Measurements from ENCODE around the gene TPCN1.

TPCN1 gene

GRCh38 chr12:113242026-113242418 is 20.8 kb downstream of the TPCN1 start:
- DNase-seq (ENCODE audit: low read depth): no peak

- no peak for DNase-seq (ENCODE audit: low read depth)
These were observed 21.3 kb downstream of the TPCN1 start for GRCh38 chr12:113242560-113242959.

- DNase-seq (ENCODE audit: low read depth): no peak
These were observed 22.8 kb downstream of the TPCN1 start for GRCh38 chr12:113244047-113244460.

GRCh38 chr12:113244478-113244958 is 23.3 kb downstream of the TPCN1 start:
- no peak for DNase-seq (ENCODE audit: low read depth)

GRCh38 chr12:113245695-113246477 is 24.6 kb downstream of the TPCN1 start:
- peak; percentile 45 for DNase-seq (ENCODE audit: low read depth)

- DNase-seq (ENCODE audit: low read depth): no peak
These were observed 25.3 kb downstream of the TPCN1 start for GRCh38 chr12:113246478-113247122.

GRCh38 chr12:113247123-113248050 is 26.1 kb downstream of the TPCN1 start:
- no peak for DNase-seq (ENCODE audit: low read depth)

GRCh38 chr12:113248051-113248825 is 27.0 kb downstream of the TPCN1 start:
- no peak for DNase-seq (ENCODE audit: low read depth)

GRCh38 chr12:113248842-113249435 is 27.7 kb downstream of the TPCN1 start:
- DNase-seq (ENCODE audit: low read depth): no peak

- no peak for DNase-seq (ENCODE audit: low read depth)
These were observed 28.3 kb downstream of the TPCN1 start for GRCh38 chr12:113249546-113249945.

- no peak for DNase-seq (ENCODE audit: low read depth)
These were observed 28.8 kb downstream of the TPCN1 start for GRCh38 chr12:113250045-113250444.

- no peak for DNase-seq (ENCODE audit: low read depth)
These were observed 30.3 kb downstream of the TPCN1 start for GRCh38 chr12:113251404-113252070.

GRCh38 chr12:113252494-113252893 is 31.2 kb downstream of the TPCN1 start:
- no peak for DNase-seq (ENCODE audit: low read depth)

GRCh38 chr12:113253532-113254285 is 32.4 kb downstream of the TPCN1 start:
- DNase-seq (ENCODE audit: low read depth): no peak

GRCh38 chr12:113254298-113254697 is 33.0 kb downstream of the TPCN1 start:
- DNase-seq (ENCODE audit: low read depth): no peak

- DNase-seq (ENCODE audit: low read depth): no peak
These were observed 36.3 kb downstream of the TPCN1 start for GRCh38 chr12:113257564-113257963.

- DNase-seq (ENCODE audit: low read depth): no peak
These were observed 38.9 kb downstream of the TPCN1 start for GRCh38 chr12:113260127-113260526.

- DNase-seq (ENCODE audit: low read depth): no peak
These were observed 39.5 kb downstream of the TPCN1 start for GRCh38 chr12:113260636-113261300.

- DNase-seq (ENCODE audit: low read depth): no peak
These were observed 40.7 kb downstream of the TPCN1 start for GRCh38 chr12:113261847-113262470.
